Activated CD4-positive, alpha-beta T cell treated with anti-CD3 and anti-CD28 coated beads for 48 hours (primary cell): ENCODE data around the gene CDC42EP3.

ENCODE experiments used
- DNase-seq: peaks from one replicate; pipeline ENCODE4 v3.0.0-alpha.2; 2020

Gene CDC42EP3

GRCh38 chr2:37654419-37654818, 17.0 kb downstream of the CDC42EP3 start:
- DNase-seq: no peak

GRCh38 chr2:37653805-37654378, 17.6 kb downstream of the CDC42EP3 start:
- peak; percentile 29 for DNase-seq

GRCh38 chr2:37653093-37653492, 18.3 kb downstream of the CDC42EP3 start:
- no peak for DNase-seq

GRCh38 chr2:37652199-37652640, 19.2 kb downstream of the CDC42EP3 start:
- DNase-seq: no peak

GRCh38 chr2:37650548-37651093, 20.8 kb downstream of the CDC42EP3 start:
- no peak for DNase-seq

- DNase-seq: no peak
These were observed 21.9 kb downstream of the CDC42EP3 start for GRCh38 chr2:37649518-37649917.

- DNase-seq: peak; percentile 40
These were observed 23.0 kb downstream of the CDC42EP3 start for GRCh38 chr2:37648331-37649011.

GRCh38 chr2:37647971-37648330, 23.5 kb downstream of the CDC42EP3 start:
- DNase-seq: no peak

GRCh38 chr2:37645836-37646235, 25.6 kb downstream of the CDC42EP3 start:
- DNase-seq: no peak

GRCh38 chr2:37645362-37645761, 26.1 kb downstream of the CDC42EP3 start:
- no peak for DNase-seq

GRCh38 chr2:37644191-37644590, 27.3 kb downstream of the CDC42EP3 start:
- DNase-seq: no peak

GRCh38 chr2:37643730-37644078, 27.7 kb downstream of the CDC42EP3 start:
- DNase-seq: no peak

- DNase-seq: no peak
These were observed 28.3 kb downstream of the CDC42EP3 start for GRCh38 chr2:37642907-37643729.

GRCh38 chr2:37641582-37642171, 29.8 kb downstream of the CDC42EP3 start:
- no peak for DNase-seq

GRCh38 chr2:37639631-37640030, 31.8 kb downstream of the CDC42EP3 start:
- no peak for DNase-seq

GRCh38 chr2:37638973-37639372, 32.5 kb downstream of the CDC42EP3 start:
- DNase-seq: no peak

- DNase-seq: no peak
These were observed 33.5 kb downstream of the CDC42EP3 start for GRCh38 chr2:37637985-37638384.

- DNase-seq: no peak
These were observed 34.1 kb downstream of the CDC42EP3 start for GRCh38 chr2:37637190-37637860.

- no peak for DNase-seq
These were observed 34.9 kb downstream of the CDC42EP3 start for GRCh38 chr2:37636381-37637066.

- DNase-seq: peak; percentile 79
These were observed 35.7 kb downstream of the CDC42EP3 start for GRCh38 chr2:37635504-37636380.

- no peak for DNase-seq
These were observed 36.4 kb downstream of the CDC42EP3 start for GRCh38 chr2:37634914-37635503.
